ENCODE data around the gene SLC4A9. TPM values are rescaled to one million over a fixed set of nuclear protein-coding genes. Genes with fewer than 3 reads are reported as not detected.
A peak's percentile ranks its signal among the peaks of the same experiment; 100 is the strongest.

Gene SLC4A9
- total and polyA plus RNA-seq, 2 donors: 0.06 to 0.11 TPM

- Histone ChIP-seq H3K27ac (ENCODE audit: low read depth) (no peak overlapping the region), H3K4me3 (ENCODE audit: low read depth, low read length) (no peak overlapping the region), H3K4me1 (ENCODE audit: insufficient read depth) (no peaks in the 10 kb centered on the region), H3K36me3 (ENCODE audit: insufficient read depth) (no peaks in the 10 kb centered on the region)
- 91% methylated on average over 2 of the region's 2 CpGs for WGBS
- DNase-seq (ENCODE audit: extremely low spot score): no peak
Observed at GRCh38 chr5:140361901-140362300, 1.9 kb downstream of the SLC4A9 start.

- no peaks in the 10 kb centered on the region for H3K36me3 ChIP-seq (ENCODE audit: insufficient read depth)
- DNase-seq (ENCODE audit: extremely low spot score): no peak
- 88% methylated on average over 8 of the region's 8 CpGs for WGBS
- H3K4me1 ChIP-seq (ENCODE audit: insufficient read depth): no peaks in the 10 kb centered on the region
- H3K27ac ChIP-seq (ENCODE audit: low read depth): no peak overlapping the region
- no peak overlapping the region for H3K4me3 ChIP-seq (ENCODE audit: low read depth, low read length)
Observed at GRCh38 chr5:140362311-140362710, 2.3 kb downstream of the SLC4A9 start.

DNA sequence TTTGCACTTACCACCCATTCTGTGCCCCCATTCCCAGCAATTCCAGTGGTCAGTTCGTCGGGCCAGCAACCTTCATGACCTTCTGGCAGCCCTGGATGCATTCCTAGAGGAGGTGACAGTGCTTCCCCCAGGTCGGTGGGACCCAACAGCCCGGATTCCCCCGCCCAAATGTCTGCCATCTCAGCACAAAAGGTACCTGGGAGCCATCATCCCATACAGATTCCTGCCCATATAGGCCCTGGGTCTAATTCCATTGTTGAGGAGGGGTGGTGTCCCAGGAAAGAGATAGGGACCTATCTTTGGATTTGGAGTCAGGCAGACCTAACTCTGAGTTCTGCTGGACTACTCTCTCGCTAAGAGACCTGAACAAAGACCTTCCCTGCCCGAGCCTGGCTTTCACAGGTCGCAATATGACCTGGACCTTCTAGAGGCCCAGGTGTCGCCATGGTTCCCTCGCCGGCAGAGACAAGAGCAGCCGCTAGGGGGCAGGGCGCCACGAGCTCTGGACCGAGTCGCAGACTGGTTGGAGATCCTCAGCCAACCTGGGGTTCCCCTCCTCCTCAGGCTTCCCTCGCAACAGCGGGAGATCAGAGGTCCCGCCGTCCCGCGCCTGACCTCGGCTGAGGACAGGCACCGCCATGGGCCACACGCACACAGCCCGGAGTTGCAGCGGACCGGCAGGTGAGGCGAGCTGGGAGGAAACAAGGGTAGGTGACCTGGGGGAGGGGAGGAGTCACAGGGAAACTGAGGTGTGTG lies 3.1 kb downstream of the SLC4A9 start:
- H3K36me3 ChIP-seq (ENCODE audit: insufficient read depth): no peaks in the 10 kb centered on the region
- no peak for DNase-seq (ENCODE audit: extremely low spot score)
- H3K4me3 ChIP-seq (ENCODE audit: low read depth, low read length): no peak overlapping the region
- H3K4me1 ChIP-seq (ENCODE audit: insufficient read depth): no peaks in the 10 kb centered on the region
- WGBS: 12% methylated on average over 29 of the region's 29 CpGs
- H3K27ac ChIP-seq (ENCODE audit: low read depth): no peak overlapping the region

- WGBS: 65% methylated on average over 20 of the region's 20 CpGs
Observed at GRCh38 chr5:140363631-140364471, 3.9 kb downstream of the SLC4A9 start.

GRCh38 chr5:140364472-140364765 lies 4.4 kb downstream of the SLC4A9 start:
- 91% methylated on average over 3 of the region's 3 CpGs for WGBS
- H3K4me1 ChIP-seq (ENCODE audit: insufficient read depth): no peaks in the 10 kb centered on the region
- no peak for DNase-seq (ENCODE audit: extremely low spot score)
- H3K36me3 ChIP-seq (ENCODE audit: insufficient read depth): no peaks in the 10 kb centered on the region
- no peak overlapping the region for H3K27ac ChIP-seq (ENCODE audit: low read depth)
- H3K4me3 ChIP-seq (ENCODE audit: low read depth, low read length): no peak overlapping the region

More at GRCh38 chr5:140363631-140364471, 3.9 kb downstream of the SLC4A9 start:
- Histone ChIP-seq H3K27ac (ENCODE audit: low read depth) (no peak overlapping the region), H3K4me1 (ENCODE audit: insufficient read depth) (no peaks in the 10 kb centered on the region), H3K36me3 (ENCODE audit: insufficient read depth) (no peaks in the 10 kb centered on the region), H3K4me3 (ENCODE audit: low read depth, low read length) (no peak overlapping the region)
- DNase-seq (ENCODE audit: extremely low spot score): no peak

DNA sequence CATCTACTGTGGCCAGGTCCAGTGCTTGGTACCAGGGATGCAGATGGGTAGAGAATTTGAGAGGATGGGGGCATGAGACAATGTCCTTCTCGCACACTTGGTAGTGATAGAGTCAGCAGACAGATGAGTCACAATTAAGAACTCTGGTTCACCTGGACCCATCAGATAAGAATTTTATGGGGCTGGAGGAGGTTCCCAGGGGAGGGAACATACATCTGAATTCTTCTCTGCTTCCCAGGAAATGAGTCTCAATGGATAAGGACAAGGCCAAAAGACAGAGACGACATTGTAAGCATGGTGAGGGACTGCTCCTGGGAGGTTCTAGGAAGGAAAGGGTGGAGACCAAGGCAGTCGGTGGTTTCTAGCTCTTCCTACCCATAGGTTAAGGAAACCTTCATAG lies 5.3 kb downstream of the SLC4A9 start:
- no peaks in the 10 kb centered on the region for H3K36me3 ChIP-seq (ENCODE audit: insufficient read depth)
- H3K4me1 ChIP-seq (ENCODE audit: insufficient read depth): no peaks in the 10 kb centered on the region
- no peak overlapping the region for H3K27ac ChIP-seq (ENCODE audit: low read depth)
- 73% methylated on average over 3 of the region's 3 CpGs for WGBS
- H3K4me3 ChIP-seq (ENCODE audit: low read depth, low read length): no peak overlapping the region
- no peak for DNase-seq (ENCODE audit: extremely low spot score)

GRCh38 chr5:140365941-140366340 lies 5.9 kb downstream of the SLC4A9 start:
- no peak overlapping the region for H3K4me3 ChIP-seq (ENCODE audit: low read depth, low read length)
- no peaks in the 10 kb centered on the region for H3K4me1 ChIP-seq (ENCODE audit: insufficient read depth)
- 92% methylated on average over 4 of the region's 4 CpGs for WGBS
- no peaks in the 10 kb centered on the region for H3K36me3 ChIP-seq (ENCODE audit: insufficient read depth)
- no peak for DNase-seq (ENCODE audit: extremely low spot score)
- H3K27ac ChIP-seq (ENCODE audit: low read depth): no peak overlapping the region

- Histone ChIP-seq H3K27ac (ENCODE audit: low read depth) (no peak overlapping the region), H3K36me3 (ENCODE audit: insufficient read depth) (no peaks in the 10 kb centered on the region), H3K4me3 (ENCODE audit: low read depth, low read length) (no peak overlapping the region), H3K4me1 (ENCODE audit: insufficient read depth) (peaks cover 2% of the 10 kb centered on the region)
- no peak for DNase-seq (ENCODE audit: extremely low spot score)
- WGBS: 71% methylated on average over 7 of the region's 7 CpGs
Observed at GRCh38 chr5:140366589-140367255, 6.7 kb downstream of the SLC4A9 start.

DNA sequence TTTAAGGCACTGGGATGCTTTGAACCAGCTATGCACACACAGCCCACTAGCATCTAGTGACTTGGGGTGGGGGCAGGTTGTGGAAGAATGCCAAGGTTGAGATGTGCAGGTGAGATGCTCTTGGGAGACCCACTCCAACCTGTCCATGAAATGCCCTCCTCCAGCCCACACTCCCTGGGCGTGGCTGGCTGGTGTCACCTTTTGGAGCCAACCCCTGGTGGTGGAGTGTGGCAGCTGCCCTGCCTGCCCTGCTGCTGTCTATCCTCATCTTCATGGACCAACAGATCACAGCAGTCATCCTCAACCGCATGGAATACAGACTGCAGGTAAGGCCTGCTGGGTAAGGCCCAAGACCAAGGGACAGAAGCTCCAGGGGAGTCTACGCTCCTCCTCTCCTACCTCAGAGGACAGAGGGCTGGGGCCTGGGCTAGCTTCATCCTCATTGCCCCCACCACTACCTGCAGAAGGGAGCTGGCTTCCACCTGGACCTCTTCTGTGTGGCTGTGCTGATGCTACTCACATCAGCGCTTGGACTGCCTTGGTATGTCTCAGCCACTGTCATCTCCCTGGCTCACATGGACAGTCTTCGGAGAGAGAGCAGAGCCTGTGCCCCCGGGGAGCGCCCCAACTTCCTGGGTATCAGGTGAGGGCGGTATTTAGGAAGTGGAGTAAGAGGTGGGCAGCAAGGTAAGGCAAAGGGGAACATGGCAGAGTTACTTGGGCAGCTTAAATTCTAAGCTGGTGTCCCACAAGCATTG lies 7.4 kb downstream of the SLC4A9 start:
- H3K4me3 ChIP-seq (ENCODE audit: low read depth, low read length): no peak overlapping the region
- H3K4me1 ChIP-seq (ENCODE audit: insufficient read depth): peaks cover 2% of the 10 kb centered on the region
- WGBS: 86% methylated on average over 8 of the region's 8 CpGs
- no peak overlapping the region for H3K27ac ChIP-seq (ENCODE audit: low read depth)
- H3K36me3 ChIP-seq (ENCODE audit: insufficient read depth): no peaks in the 10 kb centered on the region
- DNase-seq (ENCODE audit: extremely low spot score): no peak

GRCh38 chr5:140371356-140372151 lies 11.6 kb downstream of the SLC4A9 start:
- H3K4me1 ChIP-seq (ENCODE audit: insufficient read depth): peaks cover 4% of the 10 kb centered on the region
- H3K36me3 ChIP-seq (ENCODE audit: insufficient read depth): no peaks in the 10 kb centered on the region
- WGBS: 85% methylated on average over 3 of the region's 3 CpGs
- no peak for DNase-seq (ENCODE audit: extremely low spot score)
- H3K27ac ChIP-seq (ENCODE audit: low read depth): no peak overlapping the region
- no peak overlapping the region for H3K4me3 ChIP-seq (ENCODE audit: low read depth, low read length)

GRCh38 chr5:140372971-140373487 lies 13.0 kb downstream of the SLC4A9 start:
- Histone ChIP-seq H3K27ac (ENCODE audit: low read depth) (no peak overlapping the region), H3K36me3 (ENCODE audit: insufficient read depth) (no peaks in the 10 kb centered on the region), H3K4me1 (ENCODE audit: insufficient read depth) (peaks cover 4% of the 10 kb centered on the region), H3K4me3 (ENCODE audit: low read depth, low read length) (no peak overlapping the region)
- peak; percentile 49 for DNase-seq (ENCODE audit: extremely low spot score)
- 18% methylated on average over 2 of the region's 2 CpGs for WGBS

DNA sequence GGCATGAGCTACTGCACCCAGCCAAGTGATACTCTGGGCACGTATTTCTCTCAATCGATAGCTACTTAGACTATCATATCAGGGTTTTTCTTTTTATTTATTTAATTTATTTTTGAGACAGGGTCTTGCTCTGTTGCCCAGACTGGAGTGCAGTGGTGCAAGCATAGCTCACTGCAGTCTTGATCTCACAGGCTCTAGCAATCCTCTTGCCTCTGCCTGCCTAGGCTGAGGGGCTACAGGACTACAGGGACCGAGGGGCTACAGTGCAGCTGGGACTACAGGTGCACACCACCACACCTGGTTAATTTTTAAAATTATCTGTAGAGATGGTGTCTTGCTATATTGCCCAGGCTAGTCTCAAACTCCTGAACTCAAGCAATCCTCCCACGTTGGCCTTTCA lies 21.4 kb downstream of the SLC4A9 start:
- Histone ChIP-seq H3K4me1 (ENCODE audit: insufficient read depth) (no peaks in the 10 kb centered on the region), H3K4me3 (ENCODE audit: low read depth, low read length) (no peak overlapping the region), H3K27ac (ENCODE audit: low read depth) (no peak overlapping the region), H3K36me3 (ENCODE audit: insufficient read depth) (no peaks in the 10 kb centered on the region)
- no peak for DNase-seq (ENCODE audit: extremely low spot score)
- WGBS: 90% methylated on average over 4 of the region's 4 CpGs

Data from urinary bladder (tissue), 4 donors.